ENCODE measurements around the gene NUDT10.
"Not testable (repeated sequence)": the region's sequence is repeated elsewhere in the genome, so short reads cannot be mapped to it uniquely, and the experiment has no call there.

The NUDT10 gene

DNA sequence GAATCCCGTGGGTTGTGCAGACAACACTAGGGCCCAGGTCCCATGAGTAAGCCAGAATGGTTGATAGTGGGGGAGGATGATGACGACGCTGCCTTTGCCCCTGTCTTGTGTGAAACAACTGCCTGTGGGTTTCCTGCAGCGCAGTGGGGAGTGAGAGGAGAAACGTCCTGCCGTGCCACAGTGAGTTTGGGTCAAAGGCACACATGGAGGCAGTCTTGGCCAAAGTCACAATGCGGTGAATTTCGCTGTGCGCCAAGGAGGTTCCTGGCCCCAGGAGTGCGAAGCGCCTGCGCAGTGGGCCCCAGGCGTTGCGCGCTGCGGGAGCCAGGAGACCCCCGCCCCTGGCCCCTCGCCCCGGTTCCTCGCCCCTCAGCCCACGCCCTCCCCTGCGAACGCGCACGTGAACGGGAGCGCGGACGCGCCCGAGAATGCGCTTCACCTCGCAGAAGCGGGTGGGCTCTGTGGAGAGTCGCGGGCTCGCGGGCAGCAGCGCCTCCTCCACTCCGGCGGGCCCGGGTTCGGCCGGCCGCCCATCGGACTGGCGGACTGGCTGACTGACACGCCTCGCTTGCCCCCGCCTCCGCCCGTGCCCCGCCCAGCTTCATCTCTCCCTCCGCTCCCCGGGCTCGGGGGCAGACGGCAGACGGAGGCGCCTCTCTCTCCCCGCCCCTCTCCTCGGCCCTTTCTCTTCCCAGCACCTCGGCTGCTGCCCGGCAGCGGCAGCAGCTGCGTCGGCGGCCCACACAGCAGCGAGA, at the start of gene NUDT10:
NUDT10 (plus strand) TSS at position 635 of the 755 bp plus-strand sequence. CDS start 144 bp downstream, outside the sequence.
- H4K20me1 ChIP-seq (ENCODE audit: insufficient read depth, low read length) = no peaks in the 10 kb centered on the region
- no peaks in the 10 kb centered on the region for H3K79me2 ChIP-seq (ENCODE audit: low read length)
- H3K9ac ChIP-seq (ENCODE audit: low read length) = no peak within 1 kb of the TSS
- H3K4me2 ChIP-seq (ENCODE audit: low read length) = no peak within 1 kb of the TSS
- no peaks in the 10 kb centered on the region for H3K27me3 ChIP-seq (ENCODE audit: low read depth, low read length)
- no peak within 1 kb of the TSS for H3K27ac ChIP-seq (ENCODE audit: low read length)
- H2AFZ ChIP-seq (ENCODE audit: low read depth, low read length) = no peak within 1 kb of the TSS
- no peak for TF ChIP-seq EZH2phosphoT487 (IDR thresholded peaks at IDR 0.05; ENCODE audit: low read depth)
- TF ChIP-seq, protein P1, sequence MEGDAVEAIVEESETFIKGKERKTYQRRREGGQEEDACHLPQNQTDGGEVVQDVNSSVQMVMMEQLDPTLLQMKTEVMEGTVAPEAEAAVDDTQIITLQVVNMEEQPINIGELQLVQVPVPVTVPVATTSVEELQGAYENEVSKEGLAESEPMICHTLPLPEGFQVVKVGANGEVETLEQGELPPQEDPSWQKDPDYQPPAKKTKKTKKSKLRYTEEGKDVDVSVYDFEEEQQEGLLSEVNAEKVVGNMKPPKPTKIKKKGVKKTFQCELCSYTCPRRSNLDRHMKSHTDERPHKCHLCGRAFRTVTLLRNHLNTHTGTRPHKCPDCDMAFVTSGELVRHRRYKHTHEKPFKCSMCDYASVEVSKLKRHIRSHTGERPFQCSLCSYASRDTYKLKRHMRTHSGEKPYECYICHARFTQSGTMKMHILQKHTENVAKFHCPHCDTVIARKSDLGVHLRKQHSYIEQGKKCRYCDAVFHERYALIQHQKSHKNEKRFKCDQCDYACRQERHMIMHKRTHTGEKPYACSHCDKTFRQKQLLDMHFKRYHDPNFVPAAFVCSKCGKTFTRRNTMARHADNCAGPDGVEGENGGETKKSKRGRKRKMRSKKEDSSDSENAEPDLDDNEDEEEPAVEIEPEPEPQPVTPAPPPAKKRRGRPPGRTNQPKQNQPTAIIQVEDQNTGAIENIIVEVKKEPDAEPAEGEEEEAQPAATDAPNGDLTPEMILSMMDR (IDR thresholded peaks at IDR 0.05; ENCODE audit: low read depth, low read length) = no peak
- H3K4me1 ChIP-seq (ENCODE audit: low read length) = no peaks in the 10 kb centered on the region
- H3K4me3 ChIP-seq (ENCODE audit: low read length) = no peak within 1 kb of the TSS
- H3K9me3 ChIP-seq (ENCODE audit: insufficient read depth, low read length) = no peaks in the 10 kb centered on the region
- no peaks in the 10 kb centered on the region for H3K36me3 ChIP-seq (replicated peaks; ENCODE audit: low read depth, low read length)

GRCh38 chrX:51292421-51292820, 40.2 kb upstream of the NUDT10 start:
- Histone ChIP-seq H3K36me3 (replicated peaks; ENCODE audit: low read depth, low read length) (no peaks in the 10 kb centered on the region), H3K4me3 (ENCODE audit: low read length) (no peak overlapping the region)

DNA sequence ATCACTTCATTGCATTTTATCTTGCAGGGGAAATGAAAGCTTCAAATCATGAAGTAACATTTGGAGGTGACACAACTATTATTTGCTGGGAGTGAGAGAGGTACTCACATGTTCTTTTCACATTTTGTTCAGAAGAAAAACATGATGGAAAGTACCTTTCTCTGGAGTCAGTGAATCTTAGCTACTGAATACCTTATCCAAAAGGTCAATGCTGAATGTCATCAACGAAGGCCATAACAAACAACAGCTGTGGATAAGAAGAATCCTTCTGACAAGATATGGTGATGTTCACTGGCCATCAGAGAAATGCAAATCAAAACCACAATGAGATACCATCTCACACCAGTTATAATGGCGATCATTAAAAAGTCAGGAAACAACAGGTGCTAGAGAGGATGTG, 36.5 kb upstream of the NUDT10 start:
- TF ChIP-seq EZH2phosphoT487 (IDR thresholded peaks at IDR 0.05; ENCODE audit: low read depth) = no peak
- TF ChIP-seq, protein P1 (IDR thresholded peaks at IDR 0.05; ENCODE audit: low read depth, low read length) = no peak
- Histone ChIP-seq H3K36me3 (replicated peaks; ENCODE audit: low read depth, low read length) (no peaks in the 10 kb centered on the region), H2AFZ (ENCODE audit: low read depth, low read length) (no peak overlapping the region), H3K27me3 (ENCODE audit: low read depth, low read length) (no peaks in the 10 kb centered on the region), H3K4me3 (ENCODE audit: low read length) (no peak overlapping the region), H3K27ac (ENCODE audit: low read length) (no peak overlapping the region), H3K4me2 (ENCODE audit: low read length) (no peak overlapping the region), H3K79me2 (ENCODE audit: low read length) (no peaks in the 10 kb centered on the region), H3K9ac (ENCODE audit: low read length) (no peak overlapping the region), H3K9me3 (ENCODE audit: insufficient read depth, low read length) (no peaks in the 10 kb centered on the region), H4K20me1 (ENCODE audit: insufficient read depth, low read length) (no peaks in the 10 kb centered on the region), H3K4me1 (ENCODE audit: low read length) (no peaks in the 10 kb centered on the region)

More at GRCh38 chrX:51292421-51292820, 40.2 kb upstream of the NUDT10 start:
- Histone ChIP-seq H3K9me3 (ENCODE audit: insufficient read depth, low read length) (no peaks in the 10 kb centered on the region), H3K27ac (ENCODE audit: low read length) (no peak overlapping the region), H4K20me1 (ENCODE audit: insufficient read depth, low read length) (no peaks in the 10 kb centered on the region), H2AFZ (ENCODE audit: low read depth, low read length) (no peak overlapping the region), H3K4me2 (ENCODE audit: low read length) (no peak overlapping the region), H3K9ac (ENCODE audit: low read length) (no peak overlapping the region), H3K79me2 (ENCODE audit: low read length) (no peaks in the 10 kb centered on the region), H3K4me1 (ENCODE audit: low read length) (no peaks in the 10 kb centered on the region), H3K27me3 (ENCODE audit: low read depth, low read length) (no peaks in the 10 kb centered on the region)
- TF ChIP-seq EZH2phosphoT487 (IDR thresholded peaks at IDR 0.05; ENCODE audit: low read depth) = no peak
- TF ChIP-seq, protein P1 (IDR thresholded peaks at IDR 0.05; ENCODE audit: low read depth, low read length) = no peak

DNA sequence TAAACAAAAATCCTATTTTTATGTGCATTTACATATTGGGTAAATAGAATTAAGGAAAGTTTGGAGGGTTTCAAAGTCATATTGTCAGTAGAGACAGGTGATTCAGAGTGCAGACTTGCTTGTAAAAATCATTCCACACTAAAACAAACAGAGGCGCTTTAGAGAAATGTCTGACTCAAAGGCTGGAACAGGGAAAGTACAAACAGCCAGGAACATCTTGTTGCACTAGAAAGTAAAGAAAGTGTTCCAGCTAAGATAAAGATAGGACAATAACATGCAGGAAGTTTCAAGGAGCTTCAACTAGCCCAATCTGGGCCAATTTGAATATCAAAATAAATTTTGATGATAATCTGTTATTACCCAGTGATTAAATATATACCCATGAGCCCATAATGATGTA, 16.4 kb upstream of the NUDT10 start:
- no peak overlapping the region for H3K4me2 ChIP-seq (ENCODE audit: low read length)
- no peaks in the 10 kb centered on the region for H3K79me2 ChIP-seq (ENCODE audit: low read length)
- no peaks in the 10 kb centered on the region for H3K36me3 ChIP-seq (replicated peaks; ENCODE audit: low read depth, low read length)
- H3K27me3 ChIP-seq (ENCODE audit: low read depth, low read length) = no peaks in the 10 kb centered on the region
- H3K9ac ChIP-seq (ENCODE audit: low read length) = no peak overlapping the region
- no peak overlapping the region for H2AFZ ChIP-seq (ENCODE audit: low read depth, low read length)
- no peaks in the 10 kb centered on the region for H3K4me1 ChIP-seq (ENCODE audit: low read length)
- H3K9me3 ChIP-seq (ENCODE audit: insufficient read depth, low read length) = no peaks in the 10 kb centered on the region
- TF ChIP-seq EZH2phosphoT487 (IDR thresholded peaks at IDR 0.05; ENCODE audit: low read depth) = no peak
- TF ChIP-seq, protein P1 (IDR thresholded peaks at IDR 0.05; ENCODE audit: low read depth, low read length) = no peak
- no peaks in the 10 kb centered on the region for H4K20me1 ChIP-seq (ENCODE audit: insufficient read depth, low read length)
- H3K4me3 ChIP-seq (ENCODE audit: low read length) = no peak overlapping the region
- H3K27ac ChIP-seq (ENCODE audit: low read length) = no peak overlapping the region

- H2AFZ ChIP-seq (ENCODE audit: low read depth, low read length); H3K27me3 ChIP-seq (ENCODE audit: low read depth, low read length); H3K79me2 ChIP-seq (ENCODE audit: low read length); H4K20me1 ChIP-seq (ENCODE audit: insufficient read depth, low read length); H3K27ac ChIP-seq (ENCODE audit: low read length); H3K4me1 ChIP-seq (ENCODE audit: low read length); H3K36me3 ChIP-seq (replicated peaks; ENCODE audit: low read depth, low read length); H3K9ac ChIP-seq (ENCODE audit: low read length); H3K4me3 ChIP-seq (ENCODE audit: low read length); H3K9me3 ChIP-seq (ENCODE audit: insufficient read depth, low read length); H3K4me2 ChIP-seq (ENCODE audit: low read length): not testable (repeated sequence)
Observed at GRCh38 chrX:51332943-51333785, 542 bp downstream of the NUDT10 start.
